Uterus (tissue), 4 donors: ENCODE measurements around the gene ASIC3. TPM values are rescaled to one million over a fixed set of nuclear protein-coding genes. Genes with fewer than 3 reads are reported as not detected.
A peak's percentile ranks its signal among the peaks of the same experiment; 100 is the strongest.

Experiments used
- DNase-seq, 2 donors: peaks; one replicate each; pipeline ENCODE4 v3.0.0-alpha.2; 2019 to 2020
- H3K27ac ChIP-seq, 2 donors: fragments of 200-600 bp; sonication (generic); 1 replicate in 1 of 2; 2 replicates in 1 of 2; pipeline ENCODE4 v1.5.1; 2016 to 2018
- H3K27me3 ChIP-seq, 2 donors: fragments of 200-600 bp; sonication (generic); one replicate each; pipeline ENCODE4 v1.5.1; 2018 to 2019; ENCODE audit warnings: control low read depth in 1 of 2
- H3K36me3 ChIP-seq, 2 donors: fragments of 200-600 bp; sonication (generic); one replicate each; pipeline ENCODE4 v1.5.1; 2019; ENCODE audit warnings: control low read depth in 1 of 2
- H3K4me1 ChIP-seq, 2 donors: fragments of 200-600 bp; sonication (generic); one replicate each; pipeline ENCODE4 v1.5.1; 2018 to 2019; ENCODE audit warnings: control low read depth in 1 of 2
- H3K4me3 ChIP-seq, 2 donors: fragments of 200-600 bp; sonication (generic); 1 replicate in 1 of 2; 2 replicates in 1 of 2; pipeline ENCODE4 v1.5.1; 2018 to 2019; ENCODE audit warnings: mild to moderate bottlenecking in 1 of 2
- H3K9me3 ChIP-seq, 2 donors: fragments of 200-600 bp; sonication (generic); one replicate each; pipeline ENCODE4 v1.5.1; 2019; ENCODE audit warnings: control low read depth in 1 of 2
- CTCF ChIP-seq, 4 experiments: fragments of 200-600 bp in 2 of 4; fragments of 450-650 bp in 2 of 4; sonication (generic) in 2 of 4; IDR thresholded peaks; one replicate each; pipeline ENCODE4 v1.5.1; 2016 to 2019; ENCODE audit warnings: antibody characterized with exemption in 4 of 4, mild to moderate bottlenecking in 2 of 4, moderate library complexity in 1 of 4
- POLR2A ChIP-seq, 2 donors: fragments of 450-650 bp; IDR thresholded peaks; one replicate each; pipeline ENCODE4 v1.6.1; 2016; ENCODE audit warnings: antibody characterized with exemption in 2 of 2, mild to moderate bottlenecking in 1 of 2, moderate library complexity in 1 of 2
- intact Hi-C: fragments of 100-400 bp; cut with DNase I; formaldehyde crosslinking; loops from one replicate; pipeline ENCODE4 v1.15.1; 2023; ENCODE audit warnings: low total_unique reads
- total RNA-seq, 4 donors: library from RNA; depleted of rRNA in 3 of 4; stranded (reverse); fragments of >200 nt in 3 of 4; gene quantifications; one replicate each; pipeline versions ENCODE4 v1.1.0 to v1.2.4, GENCODE V29; 2014 to 2023
- donor health status: DM: yes; HTN: yes; CAD: no.

The ASIC3 gene
- total RNA-seq, 4 donors from 2014 or later = 1.0 to 16.8 (median 1.3) TPM; not detected in 1

- Histone ChIP-seq H3K9me3 (no peaks in the 10 kb centered on the region), H3K27ac (peak overlapping the region; percentile 90 to 93), H3K4me1 (peaks cover 0 to 32% of the 10 kb centered on the region in 2 donors), H3K27me3 (no peaks in the 10 kb centered on the region), H3K4me3 (peak overlapping the region; percentile 73 to 80), H3K36me3 (no peaks in the 10 kb centered on the region)
- no peak for TF ChIP-seq POLR2A (IDR thresholded peaks at IDR 0.05)
- TF ChIP-seq CTCF (IDR thresholded peaks at IDR 0.05) = no peak
- DNase-seq = no peak
- intact Hi-C loops = no loop called here
Observed at GRCh38 chr7:151083824-151084160, 35.5 kb downstream of the ASIC3 start.

DNA sequence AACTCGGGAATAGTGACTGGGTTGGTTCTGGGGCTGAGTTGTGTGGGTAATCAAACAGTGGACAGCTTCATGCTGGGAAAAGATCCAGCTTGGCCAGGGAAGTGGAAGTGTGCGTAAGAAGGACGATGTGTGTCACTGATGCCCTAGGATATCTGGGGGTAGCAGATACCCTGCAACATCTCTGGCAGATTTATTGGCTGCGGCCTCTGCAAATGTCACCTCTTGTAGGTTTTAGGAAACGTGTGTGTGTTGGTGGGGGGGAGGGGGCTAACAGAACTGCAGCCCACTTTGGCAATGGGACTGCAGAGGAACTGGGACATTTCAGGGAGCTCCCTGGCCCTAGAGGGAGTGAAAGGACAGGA lies 37.0 kb downstream of the ASIC3 start:
- intact Hi-C loops = no loop called here
- Histone ChIP-seq H3K27me3 (no peaks in the 10 kb centered on the region), H3K9me3 (no peaks in the 10 kb centered on the region), H3K4me1 (peaks cover 0 to 32% of the 10 kb centered on the region in 2 donors), H3K27ac (peak overlapping the region; percentile 86 to 88), H3K36me3 (no peaks in the 10 kb centered on the region), H3K4me3 (no peak overlapping the region)
- TF ChIP-seq POLR2A (IDR thresholded peaks at IDR 0.05) (no peak), CTCF (IDR thresholded peaks at IDR 0.05) (no peak)
- peak; percentile 20 to 40 for DNase-seq

- Histone ChIP-seq H3K9me3 (no peaks in the 10 kb centered on the region), H3K27ac (peak within 1 kb of the TSS; percentile 86 to 88), H3K4me1 (peaks cover 0 to 31% of the 10 kb centered on the region in 2 donors), H3K27me3 (no peaks in the 10 kb centered on the region), H3K4me3 (peak within 1 kb of the TSS; percentile 58 to 94), H3K36me3 (no peaks in the 10 kb centered on the region)
- peak; percentile 84 to 85 for DNase-seq
- intact Hi-C loops = no loop called here
- TF ChIP-seq POLR2A (IDR thresholded peaks at IDR 0.05) (peak; percentile 49 to 71), CTCF (IDR thresholded peaks at IDR 0.05) (no peak)
Observed at GRCh38 chr7:151085691-151086620, 37.6 kb downstream of the ASIC3 start, which contains the start of gene AGAP3. TSS of gene AGAP3 (plus strand) at chr7:151086475. CDS start at chr7:151086742, 267 bp downstream.

- no peak for TF ChIP-seq POLR2A (IDR thresholded peaks at IDR 0.05)
- intact Hi-C loops = no loop called here
- no peaks in the 10 kb centered on the region for H3K9me3 ChIP-seq
- H3K4me1 ChIP-seq = peaks cover 0 to 22% of the 10 kb centered on the region in 2 donors
- peak overlapping the region; percentile 58 to 94 for H3K4me3 ChIP-seq
- H3K27me3 ChIP-seq = no peaks in the 10 kb centered on the region
- H3K36me3 ChIP-seq = no peaks in the 10 kb centered on the region
- no peak for DNase-seq
- peak overlapping the region; percentile 73 to 88 for H3K27ac ChIP-seq
Observed at GRCh38 chr7:151086802-151087244, 38.5 kb downstream of the ASIC3 start.

GRCh38 chr7:151087245-151088018 lies 39.1 kb downstream of the ASIC3 start:
- Histone ChIP-seq H3K27me3 (no peaks in the 10 kb centered on the region), H3K4me3 (peak overlapping the region; percentile 58 to 94), H3K4me1 (peaks cover 0 to 16% of the 10 kb centered on the region in 2 donors), H3K9me3 (no peaks in the 10 kb centered on the region), H3K36me3 (no peaks in the 10 kb centered on the region), H3K27ac (peak overlapping the region; percentile 73 to 88)
- DNase-seq = peak; percentile 56 to 72
- intact Hi-C loops = no loop called here
- TF ChIP-seq POLR2A (IDR thresholded peaks at IDR 0.05) = no peak
- TF ChIP-seq CTCF (IDR thresholded peaks at IDR 0.05) = peak; percentile 22 to 56 (median 40)
